HG03196 (cell line): ENCODE measurements around the gene ZC3H14.
"Not testable (repeated sequence)": the region's sequence is repeated elsewhere in the genome, so short reads cannot be mapped to it uniquely, and the experiment has no call there.

Source experiments
- ATAC-seq: cut with Tn5 transposase; IDR thresholded peaks from one replicate; pipeline ENCODE4 v1.9.1; 2021; ENCODE audit not compliant: unreplicated experiment

ZC3H14 gene, protein sequence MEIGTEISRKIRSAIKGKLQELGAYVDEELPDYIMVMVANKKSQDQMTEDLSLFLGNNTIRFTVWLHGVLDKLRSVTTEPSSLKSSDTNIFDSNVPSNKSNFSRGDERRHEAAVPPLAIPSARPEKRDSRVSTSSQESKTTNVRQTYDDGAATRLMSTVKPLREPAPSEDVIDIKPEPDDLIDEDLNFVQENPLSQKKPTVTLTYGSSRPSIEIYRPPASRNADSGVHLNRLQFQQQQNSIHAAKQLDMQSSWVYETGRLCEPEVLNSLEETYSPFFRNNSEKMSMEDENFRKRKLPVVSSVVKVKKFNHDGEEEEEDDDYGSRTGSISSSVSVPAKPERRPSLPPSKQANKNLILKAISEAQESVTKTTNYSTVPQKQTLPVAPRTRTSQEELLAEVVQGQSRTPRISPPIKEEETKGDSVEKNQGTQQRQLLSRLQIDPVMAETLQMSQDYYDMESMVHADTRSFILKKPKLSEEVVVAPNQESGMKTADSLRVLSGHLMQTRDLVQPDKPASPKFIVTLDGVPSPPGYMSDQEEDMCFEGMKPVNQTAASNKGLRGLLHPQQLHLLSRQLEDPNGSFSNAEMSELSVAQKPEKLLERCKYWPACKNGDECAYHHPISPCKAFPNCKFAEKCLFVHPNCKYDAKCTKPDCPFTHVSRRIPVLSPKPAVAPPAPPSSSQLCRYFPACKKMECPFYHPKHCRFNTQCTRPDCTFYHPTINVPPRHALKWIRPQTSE

GRCh38 chr14:88562831-88563686, at the start of gene ZC3H14:
ZC3H14 (plus strand) TSS chr14:88563037; CDS start chr14:88563134, 97 bp downstream.
- peak; percentile 96 for ATAC-seq

DNA sequence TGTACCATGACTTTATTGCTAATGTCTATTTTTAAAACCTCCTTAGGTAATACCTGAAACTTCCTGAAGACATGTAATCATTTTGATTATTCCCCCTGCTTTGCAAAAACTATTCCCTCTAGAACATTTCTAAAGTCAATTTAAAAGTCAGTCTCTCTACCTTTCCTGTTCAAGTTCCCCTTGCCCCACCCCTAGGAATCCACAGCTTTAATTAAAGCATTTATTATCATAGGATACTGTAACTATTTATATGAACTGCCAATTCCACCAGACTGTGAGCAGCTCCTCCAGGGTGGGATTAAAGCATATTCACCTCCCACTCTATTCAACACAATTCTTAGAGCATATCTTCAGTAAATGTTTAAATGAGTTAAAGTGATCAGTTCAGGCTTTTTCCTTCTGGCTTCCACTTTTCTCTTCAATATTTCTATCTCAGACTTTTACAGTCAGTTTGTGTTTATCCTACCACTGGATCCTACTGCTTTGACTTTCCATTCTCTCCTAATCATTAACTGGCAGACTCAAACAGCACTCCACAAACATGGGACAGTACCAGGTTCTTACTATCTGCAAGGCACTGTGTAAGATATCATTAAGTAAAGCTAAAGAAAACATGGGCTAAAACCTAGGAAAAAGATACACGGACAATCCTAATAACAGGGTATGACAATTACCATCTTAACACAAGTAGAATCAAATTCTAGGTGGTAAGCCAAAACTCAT, 47.2 kb upstream of the ZC3H14 start:
- ATAC-seq = no peak

- ATAC-seq = no peak
These were observed 45.9 kb upstream of the ZC3H14 start for GRCh38 chr14:88516861-88517357.

DNA sequence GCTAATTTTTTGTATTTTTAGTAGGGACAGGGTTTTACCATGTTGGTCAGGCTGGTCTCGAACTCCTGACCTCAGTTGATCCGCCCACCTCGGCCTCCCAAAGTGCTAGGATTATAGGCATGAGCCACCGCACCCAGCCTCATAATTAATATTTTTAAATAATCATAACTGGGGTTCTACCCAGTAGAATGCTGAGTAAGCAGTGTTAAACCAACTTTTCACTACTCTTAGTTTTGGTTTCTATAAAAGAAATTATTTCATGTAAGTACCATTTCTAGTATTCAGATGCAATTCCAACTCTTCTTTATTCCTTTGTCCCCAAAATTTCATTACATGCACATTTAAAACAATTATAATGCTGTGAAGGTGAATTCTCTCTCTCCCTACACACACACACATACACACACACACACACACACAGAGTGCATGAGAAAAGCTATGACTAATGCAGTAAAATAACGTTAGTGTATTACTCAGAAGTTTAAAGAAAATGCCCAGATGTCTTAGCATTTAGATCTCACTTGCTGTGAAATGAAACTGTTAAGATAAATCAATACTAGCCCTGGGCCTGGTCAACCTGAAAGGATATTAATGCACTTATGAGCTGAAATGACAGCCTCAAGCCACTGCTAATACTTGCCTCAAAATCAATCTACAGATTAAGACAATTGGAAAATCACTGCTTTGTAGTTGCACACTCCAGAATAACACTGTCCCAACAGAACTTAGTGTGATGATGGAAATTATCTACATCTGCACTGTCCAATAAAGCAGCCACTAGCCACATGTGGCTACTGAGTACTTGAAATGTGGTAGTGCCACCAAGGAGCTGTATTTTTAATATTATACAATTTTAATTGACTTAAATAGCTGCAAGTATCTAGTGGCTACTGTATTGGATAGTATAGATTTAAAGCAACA, 44.0 kb upstream of the ZC3H14 start:
- ATAC-seq = no peak

- no peak for ATAC-seq
These were observed 42.9 kb upstream of the ZC3H14 start for GRCh38 chr14:88519907-88520306.

- ATAC-seq = no peak
These were observed 41.0 kb upstream of the ZC3H14 start for GRCh38 chr14:88521818-88522217.

GRCh38 chr14:88522393-88522792, 40.4 kb upstream of the ZC3H14 start:
- no peak for ATAC-seq

- ATAC-seq = not testable (repeated sequence)
These were observed 32.9 kb upstream of the ZC3H14 start for GRCh38 chr14:88529889-88530288.

GRCh38 chr14:88533064-88533602, 29.7 kb upstream of the ZC3H14 start:
- no peak for ATAC-seq

DNA sequence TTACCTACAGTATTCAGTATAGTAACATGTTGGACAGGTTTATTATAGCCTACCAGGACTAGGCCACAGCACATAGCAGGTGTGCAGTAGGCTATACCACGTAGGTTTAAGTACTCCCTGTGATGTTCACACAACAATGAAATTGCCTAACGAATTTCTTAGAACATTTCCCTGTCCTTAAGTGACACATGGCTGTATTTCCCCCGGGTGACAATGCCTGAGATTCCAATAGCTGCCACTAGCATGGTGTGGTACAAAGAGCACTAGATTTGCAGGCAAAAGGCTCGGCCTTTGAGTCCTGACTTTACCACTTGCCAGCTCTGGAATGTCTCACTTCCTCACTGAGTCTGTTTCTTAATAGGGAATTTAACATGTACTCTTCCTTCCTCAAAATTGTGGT, 27.7 kb upstream of the ZC3H14 start:
- no peak for ATAC-seq

DNA sequence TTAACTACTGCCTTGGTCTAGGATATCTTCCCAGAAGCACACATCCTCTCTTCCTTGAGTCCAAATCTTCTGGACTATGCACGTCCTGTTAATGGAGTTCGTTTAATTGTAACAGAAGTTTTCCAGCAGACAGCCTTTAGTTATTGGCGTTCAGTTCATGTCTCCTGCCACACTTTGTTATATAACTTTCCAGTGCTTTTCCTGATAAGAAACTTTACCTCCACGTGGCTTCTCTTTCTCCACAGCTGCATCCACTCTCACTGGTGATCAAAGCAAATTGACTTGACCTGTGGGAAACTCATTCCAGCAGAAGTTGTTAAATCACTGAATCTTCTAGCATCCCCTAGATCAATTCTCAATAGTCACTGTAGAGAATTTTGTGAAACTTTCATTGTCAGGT, 27.0 kb upstream of the ZC3H14 start:
- ATAC-seq = no peak

DNA sequence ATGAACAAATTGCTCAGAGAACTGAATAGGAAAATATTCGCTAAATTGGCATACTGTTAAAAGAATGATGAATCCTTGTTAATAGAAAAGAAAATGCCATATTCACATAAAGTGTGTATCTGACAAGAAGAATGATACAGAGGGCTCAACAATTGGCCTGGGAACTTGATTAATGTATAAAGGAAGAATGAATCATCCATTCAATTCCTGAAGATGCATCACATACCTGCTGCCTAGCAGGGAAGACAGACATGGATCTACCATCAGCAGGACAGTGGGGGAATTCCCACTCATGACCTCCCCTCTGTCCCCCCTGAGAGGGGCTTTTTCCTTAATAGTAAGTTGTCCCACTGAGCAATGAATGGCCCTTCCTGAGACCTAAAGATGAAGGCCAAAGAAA, 21.5 kb upstream of the ZC3H14 start:
- ATAC-seq = no peak

GRCh38 chr14:88542857-88543795, 19.7 kb upstream of the ZC3H14 start:
- no peak for ATAC-seq

- no peak for ATAC-seq
These were observed 17.6 kb upstream of the ZC3H14 start for GRCh38 chr14:88545256-88545655.

- no peak for ATAC-seq
These were observed 16.0 kb upstream of the ZC3H14 start for GRCh38 chr14:88546621-88547385.

- ATAC-seq = no peak
These were observed 15.5 kb upstream of the ZC3H14 start for GRCh38 chr14:88547386-88547780.

- no peak for ATAC-seq
These were observed 12.8 kb upstream of the ZC3H14 start for GRCh38 chr14:88550078-88550477.
